22Rv1 (cell line): ENCODE data around the gene VENTX.

Experiments used
- H3K27ac ChIP-seq: fragments of 450-650 bp; 2 replicates; pipeline ENCODE4 v1.5.1; 2017
- CTCF ChIP-seq: fragments of 450-650 bp; IDR thresholded peaks from 2 replicates; pipeline ENCODE4 v1.5.1; 2017; ENCODE audit warnings: mild to moderate bottlenecking
- ZFX ChIP-seq: fragments of 450-650 bp; IDR thresholded peaks from 2 replicates; pipeline ENCODE4 v1.6.1; 2017; ENCODE audit warnings: antibody characterized with exemption, borderline replicate concordance

The VENTX gene

GRCh38 chr10:133280391-133281059, 42.9 kb downstream of the VENTX start:
- H3K27ac ChIP-seq = no peak overlapping the region
- TF ChIP-seq CTCF = no peak

- H3K27ac ChIP-seq = no peak overlapping the region
- TF ChIP-seq CTCF (no peak), ZFX (no peak)
Measured at GRCh38 chr10:133281084-133281483, 43.4 kb downstream of the VENTX start.

- no peak overlapping the region for H3K27ac ChIP-seq
- TF ChIP-seq CTCF (no peak), ZFX (no peak)
Measured at GRCh38 chr10:133281628-133282372, 44.1 kb downstream of the VENTX start.

GRCh38 chr10:133282846-133283390, 45.3 kb downstream of the VENTX start:
- no peak overlapping the region for H3K27ac ChIP-seq
- TF ChIP-seq ZFX = no peak
- TF ChIP-seq CTCF = no peak

- no peak for TF ChIP-seq CTCF
- no peak for TF ChIP-seq ZFX
Measured at GRCh38 chr10:133283931-133284330, 46.3 kb downstream of the VENTX start.

GRCh38 chr10:133285217-133285616, 47.6 kb downstream of the VENTX start:
- no peak for TF ChIP-seq ZFX
- no peak overlapping the region for H3K27ac ChIP-seq

More at GRCh38 chr10:133283931-133284330, 46.3 kb downstream of the VENTX start:
- H3K27ac ChIP-seq = no peak overlapping the region

- TF ChIP-seq ZFX (no peak), CTCF (no peak)
- H3K27ac ChIP-seq = no peak overlapping the region
Measured at GRCh38 chr10:133286366-133286765, 48.7 kb downstream of the VENTX start.
